Fibroblast of skin of right quadriceps (primary cell): ENCODE data around the gene ATXN10.
"Not testable (repeated sequence)": the region's sequence is repeated elsewhere in the genome, so short reads cannot be mapped to it uniquely, and the experiment has no call there.

Source experiments
- DNase-seq: peaks from one replicate; pipeline ENCODE4 v3.0.0-alpha.2; 2013

Gene ATXN10

DNA sequence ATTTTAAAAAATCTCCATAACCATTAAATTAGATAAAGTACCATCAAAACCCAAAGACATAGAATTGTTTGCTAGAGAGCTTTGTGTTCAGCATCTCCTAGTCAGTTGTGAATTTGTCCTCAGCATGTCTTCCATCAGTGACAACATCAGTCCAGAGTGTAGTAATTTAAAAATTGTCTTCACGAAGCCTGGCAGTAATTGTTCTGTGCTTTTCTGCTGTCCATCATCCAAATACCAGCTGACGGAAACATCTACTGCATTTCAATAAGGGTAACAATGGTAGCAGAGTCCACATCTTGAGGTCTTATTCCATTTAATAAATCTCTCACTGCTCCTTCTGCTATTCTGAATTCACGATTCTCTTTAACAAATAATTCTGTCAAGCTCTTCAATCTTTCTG lies 121.5 kb downstream of the ATXN10 start:
- DNase-seq, result no peak

DNA sequence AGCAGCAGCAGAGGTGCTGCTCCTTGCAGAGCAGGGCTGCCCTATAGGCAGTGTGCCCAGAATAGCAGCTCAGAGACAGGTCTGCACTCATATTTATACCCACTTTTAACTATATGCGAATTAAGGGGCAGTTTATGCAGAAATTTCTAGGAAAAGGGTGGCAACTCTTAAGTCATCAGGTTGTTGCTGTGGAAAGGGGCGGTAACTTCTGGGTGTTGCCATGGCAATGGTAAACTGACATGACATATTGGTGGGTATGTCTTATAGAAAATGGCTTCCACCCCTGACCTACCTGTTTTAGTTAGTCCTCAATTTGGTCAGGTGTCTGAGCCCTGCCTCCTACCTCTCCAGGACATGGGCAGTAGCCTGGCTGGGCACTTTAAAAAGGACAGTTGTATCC lies 122.3 kb downstream of the ATXN10 start:
- no peak for DNase-seq

DNA sequence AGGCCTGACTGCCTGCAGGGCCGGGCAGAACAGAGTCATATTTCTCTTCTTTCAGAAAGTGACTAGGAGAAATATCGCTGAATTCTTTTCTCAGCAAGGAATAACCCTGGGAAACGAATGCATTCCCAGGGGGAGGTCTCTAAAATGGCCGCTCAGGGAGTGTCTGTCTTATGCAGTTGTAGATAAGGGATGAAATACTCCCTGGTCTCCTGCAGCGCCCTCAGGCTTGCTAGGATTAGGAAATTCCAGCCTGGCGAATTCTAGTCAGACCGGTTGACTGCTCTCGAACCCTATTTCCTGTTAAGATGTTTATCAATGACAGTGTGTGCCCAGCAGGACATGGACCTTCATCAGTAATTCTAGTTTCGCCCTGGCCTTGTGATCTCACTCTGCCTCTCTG lies 124.4 kb downstream of the ATXN10 start:
- not testable (repeated sequence) for DNase-seq

DNA sequence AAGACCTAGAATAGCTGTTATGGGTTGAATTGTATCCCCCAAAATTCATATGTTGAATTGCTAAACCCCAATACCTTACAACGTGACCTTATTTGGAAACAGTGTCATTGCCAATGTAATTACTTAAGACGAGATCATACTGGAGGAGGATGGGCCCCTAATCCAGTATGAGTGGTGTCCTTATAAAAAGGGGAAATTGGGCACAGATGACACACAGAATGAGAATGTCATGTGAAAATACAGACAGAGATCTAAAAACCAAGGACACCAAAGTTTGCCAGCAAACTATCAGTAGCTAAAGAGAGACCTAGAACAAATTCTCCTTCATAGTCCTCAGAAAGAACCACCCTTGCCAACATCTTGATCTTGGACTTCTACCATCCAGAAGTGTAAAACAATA lies 127.7 kb downstream of the ATXN10 start:
- no peak for DNase-seq

GRCh38 chr22:45802054-45802453 lies 130.4 kb downstream of the ATXN10 start:
- DNase-seq, result no peak

- peak; percentile 28 for DNase-seq
Measured at GRCh38 chr22:45804319-45804985, 132.8 kb downstream of the ATXN10 start.

DNA sequence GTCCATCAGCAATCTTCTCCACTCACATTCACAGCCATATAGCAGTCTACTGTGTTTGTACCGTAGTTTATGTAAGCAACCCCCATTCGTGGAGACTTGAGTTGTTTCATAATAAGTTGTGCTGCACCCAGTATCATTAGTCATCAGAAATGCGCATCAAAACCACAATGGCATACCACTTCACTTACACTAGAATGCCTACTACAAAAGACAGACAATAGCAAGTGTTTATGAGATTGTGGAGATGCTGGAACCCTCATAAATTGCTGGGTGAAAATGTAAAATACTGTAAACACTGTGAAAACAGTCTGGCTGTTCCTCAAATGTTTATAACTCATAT lies 133.3 kb downstream of the ATXN10 start:
- peak; percentile 97 for DNase-seq

DNA sequence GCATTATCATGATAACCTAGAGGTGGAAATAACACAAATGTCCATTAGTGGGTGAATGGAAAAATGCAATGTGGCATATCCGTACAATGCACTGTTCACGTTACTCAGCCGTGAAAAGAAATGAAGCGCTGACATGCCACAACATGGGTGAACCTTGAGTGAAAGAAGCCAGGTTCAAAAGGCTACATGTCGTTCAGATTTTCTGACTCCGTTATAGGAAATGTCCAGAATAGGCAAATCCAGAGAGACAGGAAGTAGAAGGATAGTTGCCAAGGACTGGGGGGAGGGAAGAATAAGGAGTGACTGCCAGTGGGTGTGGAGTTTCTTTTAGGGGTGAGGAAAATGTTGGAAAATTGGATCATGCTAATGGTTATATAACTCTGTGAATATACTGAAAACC lies 133.8 kb downstream of the ATXN10 start:
- DNase-seq, result peak; percentile 43

DNA sequence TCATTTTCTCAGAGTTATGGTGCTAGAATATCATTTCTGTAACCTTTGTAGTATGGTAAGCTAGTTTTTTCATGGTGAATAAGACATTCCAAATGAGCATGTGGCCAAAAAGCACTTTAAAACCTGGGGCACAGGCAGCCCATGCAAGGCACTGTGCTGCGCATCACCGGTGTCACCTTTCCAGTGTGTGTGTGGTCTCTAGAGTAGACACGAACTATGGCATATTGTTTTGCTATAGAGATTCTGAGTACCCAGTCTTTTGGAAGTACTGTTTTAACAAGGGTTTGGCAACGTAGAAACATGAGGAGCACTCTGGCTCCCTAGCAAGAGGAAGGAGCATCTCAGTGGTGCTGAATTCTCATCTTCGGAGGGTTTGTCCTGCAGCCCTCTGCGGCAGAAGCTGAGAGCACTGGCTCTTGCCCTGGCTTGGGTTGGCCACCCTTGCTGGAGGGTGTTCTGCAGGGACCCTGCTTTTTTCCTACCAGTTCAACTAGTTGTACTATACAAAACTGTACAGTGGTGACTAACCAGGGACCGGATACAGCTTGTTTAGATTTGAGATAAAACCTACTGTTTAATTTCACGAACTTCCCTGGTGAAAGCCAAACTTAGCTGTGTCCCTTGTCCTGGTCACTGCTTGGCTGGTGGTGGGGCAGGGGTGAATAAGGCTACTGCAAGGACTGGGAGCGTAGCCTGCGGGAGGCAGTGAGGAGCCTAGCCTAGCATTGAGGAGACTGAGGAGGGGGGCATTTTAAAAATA lies 135.7 kb downstream of the ATXN10 start:
- DNase-seq, result no peak

- DNase-seq, result no peak
Measured at GRCh38 chr22:45812910-45813309, 141.3 kb downstream of the ATXN10 start.

GRCh38 chr22:45814198-45814597 lies 142.6 kb downstream of the ATXN10 start:
- DNase-seq, result peak; percentile 13

GRCh38 chr22:45816776-45817175 lies 145.1 kb downstream of the ATXN10 start:
- DNase-seq, result no peak

DNA sequence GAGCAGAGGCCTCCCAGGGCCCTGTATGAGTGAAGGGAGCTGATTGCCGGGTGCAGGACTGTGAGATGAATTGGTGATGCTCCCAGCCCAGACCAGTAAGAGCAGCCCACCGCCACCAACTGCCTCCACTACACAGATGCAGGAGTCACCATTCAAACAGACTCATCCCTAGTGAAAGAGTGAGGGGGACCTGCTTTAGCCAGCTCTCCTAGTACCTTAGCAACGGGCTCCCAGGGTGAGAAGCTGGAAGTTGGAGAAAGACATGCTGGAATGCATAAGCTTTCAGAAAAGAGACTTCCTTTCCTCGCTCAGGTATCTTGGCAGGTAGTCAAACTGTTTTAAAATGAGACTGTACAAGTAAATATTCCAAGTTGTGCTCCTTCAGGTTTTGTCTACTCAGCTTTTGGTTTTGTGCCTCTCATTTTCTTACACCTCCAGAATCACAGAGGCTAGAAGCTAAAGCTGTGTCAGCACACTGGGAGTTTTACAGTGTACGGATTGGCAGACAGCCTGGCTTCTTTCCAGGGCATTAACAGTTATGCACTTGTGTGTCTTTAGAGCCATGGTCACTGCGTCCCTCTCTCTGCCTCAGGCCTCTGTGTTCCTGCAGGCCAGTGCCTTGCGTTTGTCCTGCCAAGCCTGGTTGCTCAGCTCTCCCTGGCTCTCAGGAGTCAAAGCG lies 146.2 kb downstream of the ATXN10 start:
- DNase-seq, result no peak

DNA sequence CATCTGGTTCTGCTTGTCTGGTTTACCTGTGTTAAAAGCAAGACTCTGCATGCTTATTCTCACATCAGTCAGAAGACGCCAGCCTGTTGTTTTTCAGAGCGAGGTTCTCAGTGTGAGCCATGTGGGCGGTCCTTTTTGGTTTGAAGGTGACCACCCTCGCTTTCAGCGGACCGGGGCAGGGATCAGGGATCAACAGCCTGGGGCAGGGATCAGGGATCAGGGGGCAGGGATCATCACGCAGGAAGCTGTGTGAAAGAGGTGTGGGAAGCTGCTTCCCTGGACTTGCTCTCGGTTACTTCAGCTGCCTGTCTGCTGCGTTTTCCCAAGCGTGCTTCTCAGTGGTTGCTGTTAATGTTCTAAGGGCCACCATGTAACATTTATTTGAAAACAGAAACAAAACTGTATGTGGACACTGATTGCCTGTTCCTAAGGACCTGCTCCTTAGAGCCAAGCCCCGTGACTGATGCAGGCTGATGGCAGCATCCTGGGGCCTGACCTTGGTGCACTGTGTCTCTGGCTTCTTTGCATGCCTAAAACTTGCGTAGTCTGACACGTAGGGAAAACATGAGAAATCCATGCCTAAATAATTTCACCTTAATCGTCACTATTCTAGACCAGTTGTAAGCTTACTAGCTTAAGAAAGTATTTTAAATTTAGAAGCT lies 146.9 kb downstream of the ATXN10 start:
- DNase-seq, result no peak

- no peak for DNase-seq
Measured at GRCh38 chr22:45819305-45819704, 147.7 kb downstream of the ATXN10 start.

DNA sequence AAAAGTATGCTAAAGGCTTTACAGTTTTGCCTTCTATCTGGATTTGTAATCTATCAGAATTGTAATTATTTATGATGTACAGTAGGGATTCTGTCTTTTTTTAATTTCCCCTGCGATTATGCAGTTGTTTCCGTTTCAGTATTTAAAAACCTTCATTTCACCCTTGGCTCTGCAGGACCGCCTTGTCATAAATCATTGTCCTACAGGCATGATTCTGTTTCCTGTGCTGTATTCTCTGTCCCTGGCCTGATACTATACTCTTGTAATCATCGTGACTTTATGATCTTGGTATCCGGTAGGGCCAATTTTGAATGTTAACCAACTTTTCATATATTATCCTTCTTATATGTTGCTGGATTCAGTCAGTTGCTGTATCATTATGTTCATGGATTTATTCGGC lies 151.7 kb downstream of the ATXN10 start:
- no peak for DNase-seq

DNA sequence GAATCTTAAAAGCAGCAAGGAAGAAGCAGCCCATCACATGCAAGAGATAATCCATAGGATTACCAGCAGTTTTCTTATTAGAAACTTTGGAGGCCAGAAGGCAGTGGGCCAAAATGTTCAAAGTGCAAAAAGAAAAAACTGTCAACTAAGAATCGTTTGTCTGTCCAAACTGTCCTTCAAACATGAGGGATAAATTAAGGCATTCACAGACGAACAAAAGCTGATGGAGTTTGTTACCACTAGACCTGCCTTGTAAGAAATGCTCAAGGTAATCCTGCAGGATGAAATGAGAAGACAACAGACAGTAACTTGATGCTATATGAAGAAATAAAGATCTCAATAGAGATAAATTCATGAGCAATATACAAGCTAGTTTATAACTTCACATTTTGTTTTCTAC lies 154.9 kb downstream of the ATXN10 start:
- DNase-seq, result no peak

GRCh38 chr22:45828841-45829240 lies 157.2 kb downstream of the ATXN10 start:
- DNase-seq, result peak; percentile 40

GRCh38 chr22:45830531-45831245 lies 159.1 kb downstream of the ATXN10 start:
- peak; percentile 46 for DNase-seq

- peak; percentile 26 for DNase-seq
Measured at GRCh38 chr22:45831394-45831793, 159.8 kb downstream of the ATXN10 start.

DNA sequence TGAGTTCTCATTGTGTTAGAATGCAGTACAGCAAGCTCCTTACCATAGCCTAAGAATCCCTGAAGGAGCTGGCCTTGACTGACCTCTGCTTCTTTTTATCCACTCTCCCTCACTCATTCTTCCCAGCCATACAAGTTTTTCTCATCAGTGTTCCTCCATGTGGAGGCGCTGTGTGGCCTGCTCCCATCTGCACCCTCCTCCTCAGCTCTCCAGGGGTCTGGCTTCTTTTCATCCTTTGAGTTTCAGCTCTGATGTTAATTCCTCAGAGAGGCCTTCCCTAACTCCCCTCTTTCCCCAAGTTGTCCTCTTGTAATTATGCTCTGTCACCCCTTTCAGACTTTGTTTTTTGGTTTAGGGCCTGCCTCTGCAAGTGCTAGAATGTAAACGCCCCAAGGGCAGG lies 160.5 kb downstream of the ATXN10 start:
- no peak for DNase-seq

GRCh38 chr22:45832959-45833580 lies 161.4 kb downstream of the ATXN10 start:
- no peak for DNase-seq
